Activated naive CD4-positive, alpha-beta T cell treated with anti-CD3 and anti-CD28 coated beads, Interleukin-2, amount 50 U/mL, for 16 hours (primary cell): ENCODE measurements around the gene SMG5.

Experiments used
- DNase-seq: peaks from one replicate; pipeline ENCODE4 v3.0.0-alpha.2; 2020

SMG5 gene

GRCh38 chr1:156213644-156213966 lies 69.0 kb downstream of the SMG5 start:
- DNase-seq = no peak

GRCh38 chr1:156212833-156213643 lies 69.6 kb downstream of the SMG5 start, which contains the start of gene PMF1:
PMF1 (plus strand) TSS chr1:156213007; CDS start chr1:156213016, 9 bp downstream.
- DNase-seq = peak; percentile 96

- no peak for DNase-seq
Measured at GRCh38 chr1:156212130-156212529, 70.5 kb downstream of the SMG5 start.

GRCh38 chr1:156211243-156211642 lies 71.4 kb downstream of the SMG5 start:
- DNase-seq = no peak

GRCh38 chr1:156204686-156205085 lies 77.9 kb downstream of the SMG5 start:
- DNase-seq = no peak

- DNase-seq = no peak
Measured at GRCh38 chr1:156203331-156203730, 79.3 kb downstream of the SMG5 start.

GRCh38 chr1:156200044-156200443 lies 82.6 kb downstream of the SMG5 start:
- DNase-seq = no peak
